ENCODE data around the gene TBL1X.
"Not testable (repeated sequence)": the region's sequence is repeated elsewhere in the genome, so short reads cannot be mapped to it uniquely, and the experiment has no call there.

DNA sequence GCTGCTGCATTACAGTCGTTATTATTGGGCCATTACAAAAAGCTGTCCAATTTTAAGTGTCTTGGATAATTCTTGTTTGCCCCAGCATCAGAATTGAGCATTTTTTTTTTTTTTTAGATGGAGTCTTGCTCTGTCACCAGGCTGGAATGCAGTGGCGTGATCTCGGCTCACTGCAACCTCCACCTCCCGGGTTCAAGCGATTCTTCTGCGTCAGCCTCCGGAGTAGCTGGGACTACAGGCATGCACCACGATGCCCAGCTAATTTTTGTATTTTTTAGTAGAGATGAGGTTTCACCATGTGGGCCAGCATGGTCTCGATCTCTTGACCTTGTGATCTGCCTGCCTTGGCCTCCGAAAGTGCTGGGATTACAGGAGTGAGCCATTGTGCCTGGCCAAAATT lies 71.3 kb downstream of the TBL1X start:
- TF ChIP-seq POLR2A (IDR thresholded peaks at IDR 0.05; ENCODE audit: low read depth, low read length); TAF1 (IDR thresholded peaks at IDR 0.05; ENCODE audit: borderline replicate concordance, low read depth, low read length); TCF12 (IDR thresholded peaks at IDR 0.05; ENCODE audit: low read depth, low read length); EZH2 (IDR thresholded peaks at IDR 0.05; ENCODE audit: borderline replicate concordance, control insufficient read depth, low read depth, low read length); CTCF (IDR thresholded peaks at IDR 0.05 in 2 of 3, conservative IDR thresholded peaks at IDR 0.05 in 1 of 3; ENCODE audit: control insufficient read depth in 2 of 3, extremely low read depth in 1 of 3, insufficient read depth in 1 of 3, low read depth in 3 of 3, low read length in 3 of 3); EP300 (IDR thresholded peaks at IDR 0.05; ENCODE audit: borderline replicate concordance in 1 of 2, control insufficient read depth in 1 of 2, low read depth in 2 of 2, low read length in 2 of 2); ETV6 (conservative IDR thresholded peaks at IDR 0.05 in 1 of 2, IDR thresholded peaks at IDR 0.05 in 1 of 2; ENCODE audit: borderline replicate concordance in 1 of 2, low read depth in 1 of 2); CREM (IDR thresholded peaks at IDR 0.05; ENCODE audit: low read depth); MEF2A (IDR thresholded peaks at IDR 0.05; ENCODE audit: insufficient read depth, low read depth, low read length); EGR1 (IDR thresholded peaks at IDR 0.05; ENCODE audit: borderline replicate concordance in 1 of 2, low read depth in 2 of 2, low read length in 2 of 2); RAD21 (IDR thresholded peaks at IDR 0.05; ENCODE audit: insufficient read depth, low read depth, low read length); SIN3A (IDR thresholded peaks at IDR 0.05; ENCODE audit: low read depth, low read length); SP1 (IDR thresholded peaks at IDR 0.05; ENCODE audit: low read depth, low read length): not testable (repeated sequence)
- TF ChIP-seq, protein P1, sequence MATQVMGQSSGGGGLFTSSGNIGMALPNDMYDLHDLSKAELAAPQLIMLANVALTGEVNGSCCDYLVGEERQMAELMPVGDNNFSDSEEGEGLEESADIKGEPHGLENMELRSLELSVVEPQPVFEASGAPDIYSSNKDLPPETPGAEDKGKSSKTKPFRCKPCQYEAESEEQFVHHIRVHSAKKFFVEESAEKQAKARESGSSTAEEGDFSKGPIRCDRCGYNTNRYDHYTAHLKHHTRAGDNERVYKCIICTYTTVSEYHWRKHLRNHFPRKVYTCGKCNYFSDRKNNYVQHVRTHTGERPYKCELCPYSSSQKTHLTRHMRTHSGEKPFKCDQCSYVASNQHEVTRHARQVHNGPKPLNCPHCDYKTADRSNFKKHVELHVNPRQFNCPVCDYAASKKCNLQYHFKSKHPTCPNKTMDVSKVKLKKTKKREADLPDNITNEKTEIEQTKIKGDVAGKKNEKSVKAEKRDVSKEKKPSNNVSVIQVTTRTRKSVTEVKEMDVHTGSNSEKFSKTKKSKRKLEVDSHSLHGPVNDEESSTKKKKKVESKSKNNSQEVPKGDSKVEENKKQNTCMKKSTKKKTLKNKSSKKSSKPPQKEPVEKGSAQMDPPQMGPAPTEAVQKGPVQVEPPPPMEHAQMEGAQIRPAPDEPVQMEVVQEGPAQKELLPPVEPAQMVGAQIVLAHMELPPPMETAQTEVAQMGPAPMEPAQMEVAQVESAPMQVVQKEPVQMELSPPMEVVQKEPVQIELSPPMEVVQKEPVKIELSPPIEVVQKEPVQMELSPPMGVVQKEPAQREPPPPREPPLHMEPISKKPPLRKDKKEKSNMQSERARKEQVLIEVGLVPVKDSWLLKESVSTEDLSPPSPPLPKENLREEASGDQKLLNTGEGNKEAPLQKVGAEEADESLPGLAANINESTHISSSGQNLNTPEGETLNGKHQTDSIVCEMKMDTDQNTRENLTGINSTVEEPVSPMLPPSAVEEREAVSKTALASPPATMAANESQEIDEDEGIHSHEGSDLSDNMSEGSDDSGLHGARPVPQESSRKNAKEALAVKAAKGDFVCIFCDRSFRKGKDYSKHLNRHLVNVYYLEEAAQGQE (IDR thresholded peaks at IDR 0.05; ENCODE audit: low read depth, low read length): not testable (repeated sequence)

Measured in GM12878 (cell line).